Upper lobe of left lung (tissue), 4 donors: ENCODE data around the gene TF.

ENCODE experiments used
- CTCF ChIP-seq, 6 experiments: fragments of 450-650 bp in 4 of 6; fragments of 200-600 bp in 2 of 6; sonication (generic) in 2 of 6; IDR thresholded peaks; one replicate each; pipeline ENCODE4 v1.5.1; 2016 to 2019; ENCODE audit warnings: antibody characterized with exemption in 6 of 6
- POLR2A ChIP-seq, 4 donors: fragments of 450-650 bp; IDR thresholded peaks; one replicate each; pipeline ENCODE4 v1.5.1; 2016 to 2017; ENCODE audit warnings: antibody characterized with exemption in 4 of 4, mild to moderate bottlenecking in 2 of 4

GRCh38 chr3:133767607-133768006, 21.4 kb downstream of the TF start:
- TF ChIP-seq POLR2A (IDR thresholded peaks at IDR 0.05) (no peak), CTCF (IDR thresholded peaks at IDR 0.05) (no peak)
